MM.1S (cell line): ENCODE measurements around the gene STXBP6.

Experiments
- DNase-seq: peaks from one replicate; pipeline ENCODE4 v3.0.0-alpha.2; 2015
- H2AFZ ChIP-seq: fragments of 300-600 bp; sonication (generic); 2 replicates; pipeline ENCODE4 v1.6.0; 2016; ENCODE audit warnings: antibody characterized with exemption, low read length
- H3F3A ChIP-seq: fragments of 300-600 bp; sonication (generic); 2 replicates; pipeline ENCODE4 v1.6.1; 2016; ENCODE audit warnings: mild to moderate bottlenecking, antibody characterized with exemption, low read length, moderate library complexity, mixed read lengths; ENCODE audit not compliant: insufficient read depth
- H3K27ac ChIP-seq: fragments of 300-600 bp; sonication (generic); 2 replicates; pipeline ENCODE4 v1.5.1; 2016; ENCODE audit warnings: mild to moderate bottlenecking, low read length
- H3K27me3 ChIP-seq: fragments of 300-600 bp; sonication (generic); replicated peaks from 2 replicates; pipeline ENCODE4 v1.6.0; 2016; ENCODE audit warnings: low read length; ENCODE audit not compliant: insufficient read depth
- H3K36me3 ChIP-seq: fragments of 300-600 bp; sonication (generic); replicated peaks from 2 replicates; pipeline ENCODE4 v1.6.1; 2016; ENCODE audit warnings: mild to moderate bottlenecking, low read length, mixed read lengths; ENCODE audit not compliant: insufficient read depth
- H3K4me1 ChIP-seq: fragments of 300-600 bp; sonication (generic); 2 replicates; pipeline ENCODE4 v1.6.1; 2016; ENCODE audit warnings: low read length, mixed read lengths
- H3K4me2 ChIP-seq: fragments of 300-600 bp; sonication (generic); 2 replicates; pipeline ENCODE4 v1.6.0; 2016; ENCODE audit warnings: low read depth, low read length
- H3K4me3 ChIP-seq: fragments of 300-600 bp; sonication (generic); 2 replicates; pipeline ENCODE4 v1.5.1; 2016; ENCODE audit warnings: low read length, mixed read lengths
- H3K79me2 ChIP-seq: fragments of 300-600 bp; sonication (generic); 2 replicates; pipeline ENCODE4 v1.6.1; 2016; ENCODE audit warnings: mixed run types, low read length, mixed read lengths
- H3K9ac ChIP-seq: fragments of 300-600 bp; sonication (generic); 2 replicates; pipeline ENCODE4 v1.6.1; 2016; ENCODE audit warnings: low read length, mixed read lengths
- H3K9me2 ChIP-seq: fragments of 300-600 bp; sonication (generic); replicated peaks from 2 replicates; pipeline ENCODE4 v1.6.1; 2016; ENCODE audit warnings: mild to moderate bottlenecking, low read length, mixed read lengths; ENCODE audit not compliant: insufficient read depth
- H3K9me3 ChIP-seq: fragments of 300-600 bp; sonication (generic); replicated peaks from 2 replicates; pipeline ENCODE4 v1.6.1; 2016; ENCODE audit warnings: mild to moderate bottlenecking, low read length, mixed read lengths; ENCODE audit not compliant: insufficient read depth
- H4K20me1 ChIP-seq: fragments of 300-600 bp; sonication (generic); 2 replicates; pipeline ENCODE4 v1.6.1; 2016; ENCODE audit warnings: mild to moderate bottlenecking, low read length, moderate library complexity, mixed read lengths; ENCODE audit not compliant: insufficient read depth
- EZH2 ChIP-seq: fragments of 300-600 bp; sonication (generic); optimal IDR thresholded peaks from 2 replicates; pipeline ENCODE3; 2017; ENCODE audit warnings: low read depth, mild to moderate bottlenecking, antibody characterized with exemption, low read length, mixed read lengths
- EZH2phosphoT487 ChIP-seq: fragments of 300-600 bp; sonication (generic); IDR thresholded peaks from 2 replicates; pipeline ENCODE4 v1.6.1; 2018; ENCODE audit warnings: antibody characterized with exemption, low read length
- TF ChIP-seq, protein P1 (sequence below): fragments of 300-600 bp; sonication (generic); IDR thresholded peaks from 2 replicates; pipeline ENCODE4 v1.5.1; 2016; ENCODE audit warnings: antibody characterized with exemption, low read length, mixed read lengths

The STXBP6 gene

DNA sequence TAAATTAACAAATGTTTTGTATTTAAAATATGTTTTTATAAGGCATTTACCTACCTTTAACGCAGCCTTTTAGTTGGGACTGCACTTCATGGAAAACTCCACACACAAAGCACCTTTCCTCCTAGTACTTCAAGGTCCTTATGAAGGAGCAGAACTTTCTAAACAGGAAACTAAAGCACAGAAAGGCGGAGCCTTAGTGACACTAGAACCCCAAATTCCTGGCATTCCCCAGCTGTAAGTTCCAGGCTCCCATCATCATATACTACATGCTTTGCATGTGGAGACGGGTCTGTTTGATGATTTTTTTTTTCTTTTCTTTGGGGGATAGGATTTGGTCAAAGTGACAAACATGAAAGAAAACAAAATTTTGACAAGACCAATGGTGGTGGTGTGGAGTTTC lies 39.5 kb downstream of the STXBP6 start:
- no peaks in the 10 kb centered on the region for H3K9me3 ChIP-seq
- H3F3A ChIP-seq: no peaks in the 10 kb centered on the region
- no peaks in the 10 kb centered on the region for H3K79me2 ChIP-seq
- no peak for DNase-seq
- H4K20me1 ChIP-seq: no peaks in the 10 kb centered on the region
- H3K4me2 ChIP-seq: no peak overlapping the region
- no peaks in the 10 kb centered on the region for H3K36me3 ChIP-seq
- H2AFZ ChIP-seq: no peak overlapping the region
- no peak overlapping the region for H3K4me3 ChIP-seq
- H3K27me3 ChIP-seq: no peaks in the 10 kb centered on the region
- no peak overlapping the region for H3K9ac ChIP-seq
- no peak overlapping the region for H3K27ac ChIP-seq
- no peaks in the 10 kb centered on the region for H3K9me2 ChIP-seq
- no peaks in the 10 kb centered on the region for H3K4me1 ChIP-seq
- TF ChIP-seq EZH2phosphoT487: no peak
- no peak for TF ChIP-seq EZH2
- TF ChIP-seq, protein P1, sequence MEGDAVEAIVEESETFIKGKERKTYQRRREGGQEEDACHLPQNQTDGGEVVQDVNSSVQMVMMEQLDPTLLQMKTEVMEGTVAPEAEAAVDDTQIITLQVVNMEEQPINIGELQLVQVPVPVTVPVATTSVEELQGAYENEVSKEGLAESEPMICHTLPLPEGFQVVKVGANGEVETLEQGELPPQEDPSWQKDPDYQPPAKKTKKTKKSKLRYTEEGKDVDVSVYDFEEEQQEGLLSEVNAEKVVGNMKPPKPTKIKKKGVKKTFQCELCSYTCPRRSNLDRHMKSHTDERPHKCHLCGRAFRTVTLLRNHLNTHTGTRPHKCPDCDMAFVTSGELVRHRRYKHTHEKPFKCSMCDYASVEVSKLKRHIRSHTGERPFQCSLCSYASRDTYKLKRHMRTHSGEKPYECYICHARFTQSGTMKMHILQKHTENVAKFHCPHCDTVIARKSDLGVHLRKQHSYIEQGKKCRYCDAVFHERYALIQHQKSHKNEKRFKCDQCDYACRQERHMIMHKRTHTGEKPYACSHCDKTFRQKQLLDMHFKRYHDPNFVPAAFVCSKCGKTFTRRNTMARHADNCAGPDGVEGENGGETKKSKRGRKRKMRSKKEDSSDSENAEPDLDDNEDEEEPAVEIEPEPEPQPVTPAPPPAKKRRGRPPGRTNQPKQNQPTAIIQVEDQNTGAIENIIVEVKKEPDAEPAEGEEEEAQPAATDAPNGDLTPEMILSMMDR: no peak

DNA sequence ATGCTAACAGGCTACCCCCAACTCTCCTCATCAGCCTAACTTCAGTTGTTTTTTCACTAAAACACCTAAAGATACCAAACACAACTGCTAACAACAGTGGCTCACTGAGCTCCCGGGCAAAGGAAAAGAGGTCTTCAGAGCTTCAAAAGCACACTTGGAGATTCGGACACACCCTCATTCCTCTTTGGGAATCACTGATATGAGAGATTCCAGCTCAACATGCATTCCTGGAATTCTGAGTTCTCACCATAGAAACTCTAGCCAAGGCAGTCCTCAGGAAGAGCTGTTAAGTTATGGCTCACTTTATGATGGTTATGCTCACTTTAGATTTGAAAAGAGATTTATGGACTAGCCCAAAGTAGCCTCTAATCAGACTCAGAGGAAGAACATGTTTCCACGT lies 40.1 kb downstream of the STXBP6 start:
- no peak overlapping the region for H3K9ac ChIP-seq
- no peaks in the 10 kb centered on the region for H3K9me2 ChIP-seq
- H3K36me3 ChIP-seq: no peaks in the 10 kb centered on the region
- no peak overlapping the region for H3K4me3 ChIP-seq
- H2AFZ ChIP-seq: no peak overlapping the region
- H4K20me1 ChIP-seq: no peaks in the 10 kb centered on the region
- TF ChIP-seq, protein P1: no peak
- no peak for TF ChIP-seq EZH2
- no peak for TF ChIP-seq EZH2phosphoT487
- H3F3A ChIP-seq: no peaks in the 10 kb centered on the region
- H3K9me3 ChIP-seq: no peaks in the 10 kb centered on the region
- H3K4me1 ChIP-seq: no peaks in the 10 kb centered on the region
- H3K27me3 ChIP-seq: no peaks in the 10 kb centered on the region
- H3K27ac ChIP-seq: no peak overlapping the region
- no peak for DNase-seq
- no peak overlapping the region for H3K4me2 ChIP-seq
- no peaks in the 10 kb centered on the region for H3K79me2 ChIP-seq

DNA sequence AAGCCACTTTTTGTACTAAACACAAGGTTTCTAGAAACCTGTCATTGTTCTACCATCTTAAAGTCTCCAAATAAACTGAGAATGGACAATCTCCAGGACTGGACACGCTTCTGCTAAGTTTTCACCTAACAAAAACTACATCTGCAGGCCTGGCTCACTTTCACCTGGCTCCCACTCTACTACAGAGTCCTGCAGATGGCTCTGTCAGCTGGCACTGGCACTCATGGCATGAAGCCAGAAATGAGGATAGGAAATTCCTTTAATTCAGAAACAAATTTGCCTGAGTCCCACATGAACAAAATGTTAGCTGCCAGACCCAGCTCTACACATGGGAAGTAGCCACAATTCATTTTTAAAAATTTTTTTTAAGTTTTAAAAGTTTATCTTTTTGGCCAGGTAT lies 42.1 kb downstream of the STXBP6 start:
- no peaks in the 10 kb centered on the region for H3K27me3 ChIP-seq
- H4K20me1 ChIP-seq: no peaks in the 10 kb centered on the region
- H3K4me1 ChIP-seq: no peaks in the 10 kb centered on the region
- H3K79me2 ChIP-seq: no peaks in the 10 kb centered on the region
- H3K27ac ChIP-seq: no peak overlapping the region
- no peak overlapping the region for H3K9ac ChIP-seq
- no peak overlapping the region for H3K4me3 ChIP-seq
- H3K4me2 ChIP-seq: no peak overlapping the region
- H3F3A ChIP-seq: no peaks in the 10 kb centered on the region
- H2AFZ ChIP-seq: no peak overlapping the region
- DNase-seq: no peak
- H3K9me3 ChIP-seq: no peaks in the 10 kb centered on the region
- no peak for TF ChIP-seq EZH2
- TF ChIP-seq EZH2phosphoT487: no peak
- TF ChIP-seq, protein P1: no peak
- H3K36me3 ChIP-seq: no peaks in the 10 kb centered on the region
- no peaks in the 10 kb centered on the region for H3K9me2 ChIP-seq
